T-helper 1 cell treated with Interleukin-12 subunit alpha and Interleukin-12 subunit beta and Interleukin-4 antibody, amounts not matched to agents 30 ng/mL and 1 ng/mL, for 36 hours (primary cell): ENCODE results near the gene DCAF10. TPM values are rescaled to one million over a fixed set of nuclear protein-coding genes. Genes with fewer than 3 reads are reported as not detected.

ENCODE experiments used
- intact Hi-C: fragments of 100-400 bp; cut with micrococcal nuclease; formaldehyde crosslinking; loops from one replicate; pipeline ENCODE4 v1.15.1; 2024
- total RNA-seq: library from RNA; stranded (reverse); gene quantifications from 2 replicates; pipeline ENCODE4 v1.2.3, GENCODE V29; 2022

Gene DCAF10
- total RNA-seq, 1 donor from 2014 or later: 17.7 TPM

- intact Hi-C loops: loop anchor here (2.0 to 10.0 kb wide), 4 partner anchors 311 to 781 kb away; partner anchors contain the start of genes ALDH1B1, TOMM5 and ZCCHC7
These were observed 105.2 kb downstream of the DCAF10 start for GRCh38 chr9:37905776-37906175.

- intact Hi-C loops: loop anchor here (10.0 kb wide), 2 partner anchors 312 to 782 kb away; partner anchors contain the start of genes TOMM5 and ZCCHC7
These were observed 106.0 kb downstream of the DCAF10 start for GRCh38 chr9:37906312-37907239.

- intact Hi-C loops: loop anchor here (10.0 kb wide), 2 partner anchors 313 to 783 kb away; partner anchors contain the start of genes TOMM5 and ZCCHC7
These were observed 107.7 kb downstream of the DCAF10 start for GRCh38 chr9:37908283-37908682.

GRCh38 chr9:37908698-37909186 lies 108.1 kb downstream of the DCAF10 start:
- intact Hi-C loops: loop anchor here (10.0 kb wide), 2 partner anchors 314 to 784 kb away; partner anchors contain the start of genes TOMM5 and ZCCHC7

- intact Hi-C loops: loop anchor here (10.0 kb wide), 2 partner anchors 315 to 785 kb away; partner anchors contain the start of genes TOMM5 and ZCCHC7
These were observed 108.7 kb downstream of the DCAF10 start for GRCh38 chr9:37909326-37909725.

GRCh38 chr9:37909836-37910235 lies 109.2 kb downstream of the DCAF10 start:
- intact Hi-C loops: loop anchor here (10.0 kb wide), 2 partner anchors 315 to 785 kb away; partner anchors contain the start of genes TOMM5 and ZCCHC7

- intact Hi-C loops: no loop called here
These were observed 109.7 kb downstream of the DCAF10 start for GRCh38 chr9:37910271-37910670.

GRCh38 chr9:37911271-37911681 lies 110.7 kb downstream of the DCAF10 start:
- intact Hi-C loops: no loop called here

GRCh38 chr9:37913480-37914153 lies 113.0 kb downstream of the DCAF10 start:
- intact Hi-C loops: loop anchor here (1.0 kb wide), 8 partner anchors 9 to 520 kb away; partner anchors contain the start of genes SHB and SLC25A51

- intact Hi-C loops: no loop called here
These were observed 113.6 kb downstream of the DCAF10 start for GRCh38 chr9:37914154-37914551.

GRCh38 chr9:37914701-37915358 lies 114.2 kb downstream of the DCAF10 start:
- intact Hi-C loops: no loop called here

- intact Hi-C loops: no loop called here
These were observed 115.4 kb downstream of the DCAF10 start for GRCh38 chr9:37915911-37916470.

- intact Hi-C loops: no loop called here
These were observed 116.1 kb downstream of the DCAF10 start for GRCh38 chr9:37916471-37917312.

Other genes with a start within 250 kb of the DCAF10 start
- gene FBXO10, start 224.4 kb upstream of the DCAF10 start, total RNA-seq: 3.1 and 5.0 TPM in 2 replicates
- 79.7 and 83.9 TPM in 2 replicates for gene TOMM5, start 208.2 kb upstream of the DCAF10 start, total RNA-seq
- not detected in 2 replicates for gene FRMPD1, start 149.8 kb upstream of the DCAF10 start, total RNA-seq
- 14.4 and 14.7 TPM in 2 replicates for gene TRMT10B, start 47.0 kb upstream of the DCAF10 start, total RNA-seq
- 67.8 and 68.9 TPM in 2 replicates for gene EXOSC3, start 15.7 kb upstream of the DCAF10 start, total RNA-seq
- 30.7 and 32.9 TPM in 2 replicates for gene SLC25A51, start 103.3 kb downstream of the DCAF10 start, total RNA-seq